NCI-H128 (cell line): Measurements from ENCODE around the gene TRAF7.
"Not testable (repeated sequence)": the region's sequence is repeated elsewhere in the genome, so short reads cannot be mapped to it uniquely, and the experiment has no call there.

Source experiments
- DNase-seq: peaks from one replicate; lab custom pipeline; 2025; ENCODE audit not compliant: unreplicated experiment; lab: John Stamatoyannopoulos, UW

The TRAF7 gene

DNA sequence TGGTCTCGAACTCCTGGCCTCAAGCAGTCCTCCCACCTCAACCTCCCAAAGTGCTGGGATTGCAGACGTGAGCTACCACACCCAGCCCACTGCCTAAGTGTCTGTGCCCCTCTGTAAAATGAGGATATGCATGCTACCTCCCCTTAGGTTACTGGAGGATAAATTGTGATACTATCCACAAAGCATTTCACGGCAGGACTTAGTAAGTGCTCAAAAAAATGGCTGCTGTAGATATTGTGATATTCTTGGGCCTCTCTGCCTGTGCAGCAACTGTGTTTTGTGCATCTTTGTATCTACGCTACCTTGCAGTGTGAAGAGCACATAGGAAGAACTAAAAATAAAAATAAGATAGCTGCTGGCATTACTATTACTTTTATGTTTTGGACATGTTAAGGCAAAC is 42.7 kb downstream of the TRAF7 start:
- no peak for DNase-seq

DNA sequence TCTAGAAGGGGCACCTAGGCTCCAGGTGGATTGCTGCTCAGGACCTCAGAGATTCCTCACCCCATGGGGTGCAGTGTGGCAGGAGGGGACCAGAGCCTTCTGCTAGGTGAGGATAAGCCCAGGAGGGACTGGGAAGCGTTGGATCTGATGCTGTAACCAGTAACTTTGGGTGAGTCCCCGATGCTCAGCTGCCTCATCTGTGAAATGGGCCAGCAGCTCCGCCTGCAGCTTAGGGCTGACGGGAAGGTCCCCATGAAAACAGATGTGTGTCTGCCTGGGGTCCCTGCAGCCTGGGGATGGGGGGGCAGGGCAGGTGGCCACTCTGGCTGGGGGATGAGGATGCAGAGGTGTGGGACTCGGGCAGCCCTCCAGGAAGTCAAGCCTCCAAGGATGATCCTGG is 43.5 kb downstream of the TRAF7 start:
- DNase-seq: no peak

DNA sequence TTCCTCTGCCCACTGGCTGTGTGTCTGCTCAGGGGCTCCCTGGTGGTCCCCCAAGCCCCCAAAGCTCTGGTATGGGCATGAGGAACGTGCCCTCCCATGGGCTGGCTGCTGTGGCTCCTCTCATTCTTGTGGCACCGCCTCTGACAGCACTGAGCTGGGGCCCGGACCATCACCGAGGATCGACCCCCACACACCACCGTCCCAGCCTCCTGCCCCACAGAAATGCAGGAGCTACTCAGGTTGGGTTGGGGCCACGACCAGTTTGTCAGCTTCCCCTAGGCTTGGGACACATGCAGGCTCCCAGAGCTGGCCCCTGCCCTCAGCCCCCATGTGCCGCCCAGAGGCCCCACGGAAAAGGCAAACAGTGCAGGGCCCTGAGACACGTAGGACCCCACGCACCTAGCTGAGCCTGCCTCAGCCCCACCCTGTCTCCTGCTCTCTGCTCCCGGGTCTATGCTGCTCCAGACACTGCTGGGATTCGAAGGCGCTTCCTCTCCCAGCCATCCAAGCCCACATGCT is 44.1 kb downstream of the TRAF7 start:
- no peak for DNase-seq

DNA sequence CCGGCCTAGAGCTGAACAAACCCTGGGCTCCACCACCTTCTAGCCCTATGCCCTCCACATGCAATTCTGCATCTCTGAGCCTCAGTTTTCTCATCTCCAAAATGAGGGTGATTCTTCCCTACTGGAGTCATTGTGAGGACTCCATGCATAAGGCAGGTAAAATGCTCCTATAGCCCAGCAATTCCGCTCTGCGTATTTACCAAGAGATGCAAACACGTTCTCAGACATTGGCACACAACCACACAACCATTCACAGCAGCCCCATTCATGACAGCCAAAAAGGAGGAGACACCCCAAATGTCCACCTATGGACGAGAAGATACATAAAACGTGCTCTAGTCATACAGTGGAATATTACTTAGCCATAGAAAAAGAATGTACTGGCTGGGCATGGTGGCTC is 44.7 kb downstream of the TRAF7 start:
- DNase-seq: no peak

DNA sequence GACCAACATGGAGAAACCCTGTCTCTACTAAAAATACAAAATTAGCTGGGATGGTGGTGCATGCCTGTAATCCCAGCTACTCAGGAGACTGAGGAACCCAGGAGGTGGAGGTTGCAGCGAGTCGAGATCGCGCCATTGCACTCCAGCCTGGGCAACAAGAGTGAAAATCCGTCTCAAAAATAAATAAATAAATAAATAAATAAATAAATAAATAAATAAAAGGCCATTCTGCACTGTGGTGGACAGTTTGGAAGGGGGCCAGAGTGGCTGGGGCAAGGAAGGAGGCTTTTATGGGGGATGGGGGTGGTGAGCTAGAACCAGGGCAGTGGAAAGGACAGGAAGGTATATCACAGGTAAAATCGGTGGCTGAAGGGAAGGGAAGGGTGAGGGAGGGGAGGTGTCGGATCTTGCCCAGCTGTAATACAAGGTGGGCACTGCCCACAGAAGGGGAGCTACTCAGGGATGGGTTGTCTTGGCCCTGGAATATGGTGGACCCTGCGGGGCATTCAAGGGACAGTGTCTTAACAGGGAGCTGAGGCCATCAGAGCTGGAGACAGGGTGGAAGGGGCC is 47.6 kb downstream of the TRAF7 start:
- DNase-seq: not testable (repeated sequence)

DNA sequence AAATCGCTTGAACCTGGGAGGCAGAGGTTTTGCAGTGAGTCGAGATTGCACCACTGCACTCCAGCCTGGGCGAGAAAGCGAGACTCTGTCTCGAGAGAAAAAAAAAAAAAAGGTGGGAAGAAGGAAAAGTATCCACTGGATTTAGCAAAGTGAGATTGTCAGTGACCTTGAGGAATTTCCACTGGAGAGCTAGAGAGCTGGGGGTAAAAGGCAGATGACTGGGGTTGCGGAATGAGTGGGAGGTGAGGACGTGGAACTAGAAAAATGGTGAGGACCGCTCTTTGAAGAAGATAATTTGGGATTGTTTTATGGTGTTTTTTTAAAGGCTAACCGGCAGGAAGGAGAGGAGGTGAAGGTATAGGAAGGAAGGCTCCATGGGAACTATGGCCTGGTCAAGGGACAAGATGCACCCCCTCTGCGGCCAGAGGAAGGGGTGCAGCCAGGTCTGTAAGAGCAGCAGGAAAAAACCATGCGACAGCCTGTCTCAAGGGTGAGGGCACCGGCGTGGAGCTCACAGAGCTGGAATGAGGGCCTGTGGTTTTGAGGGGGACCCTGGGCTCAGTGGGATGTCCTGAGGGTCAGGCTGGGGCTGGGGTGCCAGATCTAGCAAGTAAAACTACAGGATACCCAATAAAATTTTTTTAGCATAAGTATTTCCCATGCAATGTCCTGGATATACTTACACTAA is 49.0 kb downstream of the TRAF7 start:
- DNase-seq: no peak

DNA sequence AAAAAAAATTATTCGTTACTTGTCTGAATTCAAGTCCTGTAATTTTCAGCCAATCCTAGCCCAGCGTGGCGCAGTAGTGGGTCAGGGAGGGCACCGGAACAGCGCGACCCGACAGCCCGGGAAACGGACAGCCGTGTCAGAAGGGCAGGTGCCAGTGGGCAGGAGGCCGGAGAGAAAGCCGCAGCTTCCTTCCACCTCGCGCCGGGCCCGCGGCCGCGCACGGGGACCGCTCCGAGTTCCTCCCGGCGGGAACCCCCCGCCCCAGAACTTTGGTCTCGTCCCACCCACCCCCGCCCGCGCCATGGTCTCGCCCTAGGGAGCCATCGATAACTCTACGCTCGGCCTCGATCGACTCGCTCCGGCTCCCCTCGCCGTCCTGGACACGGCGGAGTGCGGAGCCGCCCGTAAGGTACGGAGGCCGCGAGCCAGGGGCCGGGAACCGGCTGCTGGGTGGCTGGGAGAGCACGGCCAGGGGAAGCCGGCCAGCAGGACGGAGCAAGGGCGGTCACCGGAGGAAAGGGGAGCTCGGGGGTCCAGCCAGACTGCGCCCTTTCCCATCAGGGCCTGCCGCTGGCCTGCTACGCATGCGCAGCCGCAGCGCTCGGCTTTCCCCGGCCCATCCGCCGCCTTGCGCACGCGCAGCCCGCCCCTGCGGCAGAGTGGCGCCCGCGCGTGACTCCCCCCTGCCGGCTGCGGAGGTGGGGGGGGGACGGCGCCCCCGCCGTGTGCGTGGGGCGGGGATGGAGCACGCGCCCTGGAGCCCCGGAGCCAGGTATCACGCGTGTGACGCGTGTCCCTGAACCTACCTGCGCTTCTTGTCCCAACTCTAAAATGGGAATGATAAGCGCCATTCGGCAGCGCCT is 49.8 kb downstream of the TRAF7 start, which contains the start of gene MLST8:
Gene MLST8, plus strand, starts transcription at position 351 of the 863 bp plus-strand sequence. CDS start 632 bp downstream, outside the sequence.
- peak; percentile 64 for DNase-seq

DNA sequence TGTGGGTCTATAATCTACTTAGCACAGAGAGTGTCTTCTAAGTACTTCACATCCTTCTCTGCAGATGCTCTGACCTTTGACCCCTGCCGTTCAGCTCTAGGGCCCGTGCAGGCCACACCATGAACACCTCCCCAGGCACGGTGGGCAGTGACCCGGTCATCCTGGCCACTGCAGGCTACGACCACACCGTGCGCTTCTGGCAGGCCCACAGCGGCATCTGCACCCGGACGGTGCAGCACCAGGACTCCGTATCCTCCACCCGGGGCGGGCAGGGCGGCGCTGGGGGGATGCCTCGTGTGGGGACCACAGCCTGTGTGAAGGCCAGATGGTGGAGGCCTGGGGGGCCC is 50.4 kb downstream of the TRAF7 start:
- no peak for DNase-seq

DNA sequence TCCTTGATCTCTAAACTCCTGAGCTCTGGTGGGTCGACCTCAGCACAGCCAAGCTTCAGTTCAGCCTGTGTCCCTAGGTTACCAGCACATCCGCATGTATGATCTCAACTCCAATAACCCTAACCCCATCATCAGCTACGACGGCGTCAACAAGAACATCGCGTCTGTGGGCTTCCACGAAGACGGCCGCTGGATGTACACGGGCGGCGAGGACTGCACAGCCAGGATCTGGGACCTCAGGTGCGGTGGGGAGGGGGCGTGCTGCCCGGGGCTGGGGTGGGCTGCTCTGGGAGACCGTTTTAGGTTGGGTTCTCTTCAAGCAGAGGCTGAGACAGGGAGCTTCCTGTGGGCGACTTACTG is 50.8 kb downstream of the TRAF7 start:
- DNase-seq: no peak

DNA sequence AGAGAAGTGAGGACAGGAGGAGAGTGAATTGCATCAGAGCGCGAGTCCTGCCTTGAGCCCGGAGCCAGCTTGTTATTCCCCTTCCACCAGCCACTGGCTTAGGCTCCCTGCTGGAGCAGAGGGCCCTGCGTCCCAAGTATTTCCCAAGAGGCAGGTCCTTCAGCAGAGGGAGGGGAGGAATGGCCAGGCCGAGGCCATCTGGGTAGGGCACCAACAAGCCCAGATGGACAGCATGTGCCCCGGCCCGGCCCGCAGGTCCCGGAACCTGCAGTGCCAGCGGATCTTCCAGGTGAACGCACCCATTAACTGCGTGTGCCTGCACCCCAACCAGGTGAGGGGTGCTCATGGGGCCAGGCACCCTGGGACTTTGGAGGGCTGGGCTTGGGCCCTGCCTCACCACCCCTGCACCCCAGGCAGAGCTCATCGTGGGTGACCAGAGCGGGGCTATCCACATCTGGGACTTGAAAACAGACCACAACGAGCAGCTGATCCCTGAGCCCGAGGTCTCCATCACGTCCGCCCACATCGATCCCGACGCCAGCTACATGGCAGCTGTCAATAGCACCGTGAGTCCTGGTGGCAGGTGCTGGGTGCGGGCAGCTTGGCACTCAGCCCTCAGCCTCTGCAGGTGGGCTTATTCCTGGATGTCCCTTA is 51.3 kb downstream of the TRAF7 start:
- DNase-seq: no peak

DNA sequence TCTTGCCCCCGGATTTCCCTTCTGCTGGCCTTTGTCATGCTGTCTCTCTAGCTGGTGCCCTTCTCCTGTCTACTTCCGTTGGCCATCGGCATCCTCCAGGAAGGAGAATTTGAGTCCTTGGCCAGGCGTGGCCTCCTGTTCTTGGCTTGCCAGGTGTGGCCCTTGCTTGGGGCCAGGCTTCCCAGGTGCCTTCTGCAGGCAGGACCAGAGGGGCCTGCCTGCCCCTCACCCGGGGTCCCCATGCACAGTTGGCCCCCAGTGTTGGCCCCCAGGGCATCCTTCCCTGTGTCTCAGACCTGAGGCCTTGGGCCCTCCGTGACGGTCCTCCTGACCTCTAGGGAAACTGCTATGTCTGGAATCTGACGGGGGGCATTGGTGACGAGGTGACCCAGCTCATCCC is 52.3 kb downstream of the TRAF7 start:
- no peak for DNase-seq

DNA sequence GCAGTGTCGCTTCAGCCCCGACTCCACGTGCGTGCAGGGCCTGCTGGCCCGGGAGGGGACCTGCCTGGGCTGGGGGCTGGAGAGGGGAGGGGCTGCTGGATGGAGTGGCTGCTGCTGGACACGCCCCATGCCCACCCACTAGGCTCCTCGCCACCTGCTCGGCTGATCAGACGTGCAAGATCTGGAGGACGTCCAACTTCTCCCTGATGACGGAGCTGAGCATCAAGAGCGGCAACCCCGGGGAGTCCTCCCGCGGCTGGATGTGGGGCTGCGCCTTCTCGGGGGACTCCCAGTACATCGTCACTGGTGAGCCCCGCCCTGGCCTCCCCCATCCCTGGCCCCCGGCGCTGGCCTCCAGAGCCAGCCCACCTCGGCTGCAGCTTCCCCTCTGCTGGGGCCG is 52.7 kb downstream of the TRAF7 start:
- no peak for DNase-seq

DNA sequence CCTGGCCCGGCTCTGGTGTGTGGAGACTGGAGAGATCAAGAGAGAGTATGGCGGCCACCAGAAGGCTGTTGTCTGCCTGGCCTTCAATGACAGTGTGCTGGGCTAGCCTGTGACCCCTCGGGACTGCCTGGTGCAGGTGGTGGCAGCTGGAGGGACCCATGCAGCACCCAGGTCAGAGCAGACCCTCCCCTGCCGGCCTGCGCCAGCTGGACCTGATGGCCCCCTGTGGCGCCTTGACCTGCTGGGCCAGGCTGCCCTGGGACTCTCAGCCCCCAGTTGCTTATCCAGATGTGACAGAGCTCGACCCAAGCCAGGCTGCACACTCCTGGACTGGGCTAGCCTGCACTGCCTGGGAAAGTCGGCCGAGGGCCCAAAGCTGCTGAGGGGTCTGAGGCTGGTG is 53.2 kb downstream of the TRAF7 start:
- no peak for DNase-seq

DNA sequence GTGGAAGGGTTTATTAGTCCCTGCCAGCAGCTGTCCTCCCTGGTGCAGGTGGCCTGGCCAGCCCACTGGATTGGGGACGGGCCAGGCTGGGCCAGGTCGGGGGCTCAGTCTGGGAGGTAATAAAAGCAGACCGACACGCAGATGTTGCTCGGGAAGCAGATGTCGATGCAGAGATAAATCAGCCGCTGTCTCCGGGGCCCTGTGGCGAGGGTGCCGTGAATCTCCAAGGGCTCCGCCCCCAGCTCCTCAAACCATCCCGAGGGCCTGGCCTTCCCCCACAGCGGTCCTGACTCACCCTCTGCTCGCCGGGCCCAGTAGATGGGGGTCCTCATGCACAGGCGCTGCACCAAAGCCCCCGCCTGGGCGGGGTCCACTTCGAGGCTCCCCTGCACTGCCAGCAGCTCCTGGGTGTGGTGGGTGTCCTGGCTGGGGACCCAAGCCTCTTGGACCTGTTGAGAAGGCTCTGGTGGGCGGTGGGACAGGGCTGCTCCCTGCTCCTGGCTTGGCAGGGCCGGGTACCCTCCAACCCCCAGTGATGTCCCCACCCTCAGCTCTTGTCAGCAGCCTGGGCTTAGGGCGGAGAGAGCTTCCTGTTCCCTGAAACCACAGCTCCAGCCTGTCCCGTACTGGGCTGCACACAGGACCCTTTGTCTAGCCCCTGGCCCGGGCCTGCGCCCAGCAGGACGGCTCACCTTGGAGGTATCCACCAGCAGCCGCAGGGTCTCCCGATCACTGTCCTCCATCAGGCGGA is 53.9 kb downstream of the TRAF7 start:
- DNase-seq: no peak

DNA sequence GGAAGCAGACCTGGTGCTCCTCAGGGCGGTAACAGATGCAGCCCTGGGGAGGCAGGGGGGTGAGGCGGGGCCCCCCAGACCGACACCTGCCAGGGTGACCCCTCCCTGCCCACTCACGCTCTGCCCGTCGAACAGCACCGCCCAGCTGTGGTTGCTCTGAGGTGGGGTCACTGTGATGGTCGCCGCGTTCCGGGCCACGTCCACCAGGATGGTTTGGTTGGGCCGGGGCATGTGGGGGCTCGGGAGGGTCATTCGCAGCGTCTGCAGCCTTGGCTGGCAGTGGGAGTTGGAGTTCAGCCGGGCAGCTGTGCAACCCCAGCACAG is 54.4 kb downstream of the TRAF7 start:
- no peak for DNase-seq

DNA sequence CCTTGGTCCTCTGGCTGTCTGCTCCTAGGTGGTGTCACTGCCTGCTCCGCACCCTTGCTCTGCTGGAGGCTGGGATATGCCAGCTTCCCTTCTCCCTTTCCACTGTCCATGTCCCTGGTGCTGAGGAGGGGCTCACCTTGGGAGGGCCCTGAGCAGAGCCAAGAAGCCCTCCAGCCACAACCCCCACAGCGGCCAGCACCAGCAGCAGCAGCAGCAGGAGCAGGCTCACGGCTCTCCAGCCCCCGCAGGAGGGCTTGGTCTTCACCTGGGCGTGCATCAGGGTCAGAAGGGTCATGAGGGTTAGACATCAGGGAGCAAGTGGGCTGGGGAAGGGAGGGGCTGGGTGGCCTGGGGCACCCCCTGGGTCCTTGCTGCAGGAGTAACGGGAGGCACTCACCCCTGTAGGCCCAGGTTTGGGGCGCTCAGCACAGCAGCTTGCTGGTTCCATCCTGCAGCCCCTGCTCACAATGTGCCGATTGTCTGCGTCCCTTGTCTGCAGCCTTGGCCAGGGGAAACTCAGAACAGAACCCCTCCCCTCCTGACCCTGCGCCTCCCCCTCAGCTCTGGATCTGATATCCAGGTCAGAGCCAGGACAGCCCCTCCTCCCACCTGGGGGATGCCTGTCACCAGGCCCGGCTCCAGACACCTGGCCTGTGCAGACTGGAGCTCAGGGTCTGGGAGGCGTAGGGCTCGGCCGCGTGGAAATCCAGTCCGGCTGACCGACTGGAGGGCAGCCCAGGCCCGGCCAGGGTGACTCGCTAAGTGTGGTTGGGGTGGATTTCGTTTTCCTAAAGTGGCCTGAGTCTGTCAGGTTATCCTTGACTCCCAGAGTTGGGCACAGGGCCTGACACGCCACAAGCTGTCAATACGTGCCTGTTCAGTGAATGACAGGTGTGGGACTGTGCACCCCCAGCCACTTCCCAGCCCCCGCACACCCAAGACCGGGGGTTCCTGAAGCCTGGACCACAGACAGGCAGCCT is 55.1 kb downstream of the TRAF7 start, which contains the start of gene BRICD5:
Gene BRICD5, minus strand, starts transcription at position 478 of the 980 bp plus-strand sequence. Its CDS starts 30 bp downstream, at position 448.
- DNase-seq: no peak

DNA sequence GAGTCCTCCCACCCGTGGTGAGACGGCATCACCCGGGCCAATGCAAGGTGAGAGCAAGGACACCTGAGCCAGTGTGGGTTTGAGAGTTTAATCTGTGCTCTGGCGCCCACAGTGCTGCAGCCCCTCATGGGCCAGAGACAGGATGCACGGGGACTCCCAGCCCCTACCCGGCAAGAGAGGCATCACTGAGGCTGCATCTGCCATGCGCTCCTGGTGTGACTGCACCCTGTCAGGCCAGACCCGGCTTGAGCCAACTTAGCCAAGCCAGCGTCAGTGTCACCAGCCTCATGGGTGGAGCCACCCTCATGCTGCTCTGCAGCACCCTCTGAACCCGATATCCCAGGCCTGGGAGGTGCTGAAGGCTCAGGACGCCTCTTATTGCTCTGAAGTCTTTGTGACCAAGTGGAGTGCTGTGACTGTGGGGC is 56.4 kb downstream of the TRAF7 start:
- DNase-seq: no peak

DNA sequence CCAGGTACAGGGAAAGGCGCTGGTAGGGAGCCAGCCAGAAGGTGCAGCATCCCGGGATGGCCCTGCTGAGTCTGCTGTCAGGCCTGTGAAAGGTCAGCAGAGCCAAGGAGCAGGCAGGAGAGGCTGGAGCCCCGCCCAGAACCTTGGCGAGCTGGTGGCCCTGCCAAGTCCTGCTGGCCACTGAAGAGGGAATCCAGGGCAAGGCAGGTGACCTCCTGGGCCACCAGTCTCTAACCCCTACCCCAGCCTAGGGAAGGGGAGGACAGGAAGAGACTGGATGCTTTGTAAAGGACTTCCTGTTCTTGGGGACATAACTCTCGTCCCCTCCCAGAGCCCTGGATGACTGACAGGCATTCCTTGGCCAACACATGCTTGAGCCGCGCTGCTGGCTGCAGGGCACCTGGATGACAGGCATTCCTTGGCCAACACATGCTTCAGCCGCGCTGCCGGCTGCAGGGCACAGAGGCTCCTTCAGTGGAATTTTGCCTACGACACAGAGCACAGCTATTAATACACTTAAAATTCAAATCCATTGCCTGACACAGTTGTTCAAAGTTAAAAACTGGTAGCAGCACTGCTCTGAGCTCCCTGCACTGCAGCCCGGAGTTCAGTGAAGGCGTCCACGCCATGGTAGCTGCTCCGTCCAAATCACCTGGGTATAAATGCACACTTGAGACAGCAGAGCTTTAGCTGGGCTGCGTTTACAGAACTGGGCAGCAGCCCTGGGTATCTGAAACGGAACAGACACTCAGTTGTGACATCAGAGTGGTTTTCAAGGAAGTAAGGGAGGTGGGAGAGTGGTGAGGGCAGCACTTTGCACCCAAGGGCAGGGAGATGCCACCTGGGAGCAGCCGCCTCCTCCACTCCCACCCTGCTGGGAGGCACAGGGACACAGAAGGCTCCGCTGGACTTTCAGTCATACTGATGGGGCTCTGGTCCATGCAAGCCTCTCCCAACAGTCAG is 57.1 kb downstream of the TRAF7 start:
- no peak for DNase-seq
